GM21360 (cell line): ENCODE measurements around the gene PDE10A.
"Not testable (repeated sequence)": the region's sequence is repeated elsewhere in the genome, so short reads cannot be mapped to it uniquely, and the experiment has no call there.

ENCODE experiments used
- ATAC-seq: cut with Tn5 transposase; IDR thresholded peaks from one replicate; pipeline ENCODE4 v1.9.1; 2021; ENCODE audit warnings: mild to moderate bottlenecking, moderate library complexity; ENCODE audit not compliant: unreplicated experiment

The PDE10A gene

GRCh38 chr6:165486183-165487137, 176.6 kb downstream of the PDE10A start:
- ATAC-seq, result no peak

GRCh38 chr6:165484178-165484889, 178.7 kb downstream of the PDE10A start:
- ATAC-seq, result no peak

- no peak for ATAC-seq
Observed at GRCh38 chr6:165481921-165482320, 181.1 kb downstream of the PDE10A start.

- ATAC-seq, result no peak
Observed at GRCh38 chr6:165480916-165481315, 182.1 kb downstream of the PDE10A start.

GRCh38 chr6:165478581-165478980, 184.5 kb downstream of the PDE10A start:
- ATAC-seq, result no peak

- ATAC-seq, result no peak
Observed at GRCh38 chr6:165469483-165469882, 193.6 kb downstream of the PDE10A start.

- ATAC-seq, result no peak
Observed at GRCh38 chr6:165468340-165469235, 194.5 kb downstream of the PDE10A start.

- not testable (repeated sequence) for ATAC-seq
Observed at GRCh38 chr6:165463499-165463898, 199.5 kb downstream of the PDE10A start.

GRCh38 chr6:165459605-165460301, 203.3 kb downstream of the PDE10A start:
- not testable (repeated sequence) for ATAC-seq

- ATAC-seq, result no peak
Observed at GRCh38 chr6:165458134-165458533, 204.9 kb downstream of the PDE10A start.

- no peak for ATAC-seq
Observed at GRCh38 chr6:165456286-165456685, 206.8 kb downstream of the PDE10A start.

- ATAC-seq, result no peak
Observed at GRCh38 chr6:165455488-165455887, 207.6 kb downstream of the PDE10A start.

GRCh38 chr6:165453395-165453794, 209.6 kb downstream of the PDE10A start:
- no peak for ATAC-seq

GRCh38 chr6:165451838-165452237, 211.2 kb downstream of the PDE10A start:
- ATAC-seq, result no peak

- ATAC-seq, result no peak
Observed at GRCh38 chr6:165448210-165448609, 214.8 kb downstream of the PDE10A start.

GRCh38 chr6:165447141-165447540, 215.9 kb downstream of the PDE10A start:
- no peak for ATAC-seq

- ATAC-seq, result no peak
Observed at GRCh38 chr6:165446331-165446730, 216.7 kb downstream of the PDE10A start.

GRCh38 chr6:165443462-165443861, 219.6 kb downstream of the PDE10A start:
- no peak for ATAC-seq

- ATAC-seq, result no peak
Observed at GRCh38 chr6:165441181-165441580, 221.9 kb downstream of the PDE10A start.

GRCh38 chr6:165439928-165440554, 223.0 kb downstream of the PDE10A start:
- no peak for ATAC-seq
